ENCODE measurements around the gene B4GALT2. TPM values are rescaled to one million over a fixed set of nuclear protein-coding genes. Genes with fewer than 3 reads are reported as not detected.

B4GALT2 gene
- total RNA-seq, 4 donors from 2014 or later = 8.2 to 28.9 (median 22.2) TPM

DNA sequence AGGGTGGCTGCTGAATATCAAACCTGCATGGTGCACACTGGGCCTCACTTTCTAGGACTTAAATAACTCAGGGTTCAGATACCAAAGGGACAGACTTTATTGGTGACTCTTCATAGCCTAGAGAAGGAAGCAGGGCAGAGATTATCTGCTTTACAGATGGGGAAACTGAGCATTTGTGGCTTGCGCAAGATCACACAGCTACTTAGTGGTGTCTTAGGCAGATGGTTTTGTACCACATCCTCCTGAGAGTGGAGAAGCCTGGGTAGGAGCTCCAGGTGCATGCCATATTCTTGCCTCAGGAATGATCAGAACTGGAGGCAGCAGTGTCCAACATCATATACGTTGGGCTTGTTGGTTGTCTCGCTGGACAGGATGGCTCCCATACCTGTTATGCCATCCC, 16.0 kb upstream of the B4GALT2 start:
- DNase-seq = no peak
- Histone ChIP-seq H3K36me3 (peaks cover 0 to 48% (median 0%) of the 10 kb centered on the region in 3 donors), H3K9me3 (no peaks in the 10 kb centered on the region), H3K4me1 (no peaks in the 10 kb centered on the region), H3K27ac (no peak overlapping the region), H3K4me3 (no peak overlapping the region), H3K27me3 (no peaks in the 10 kb centered on the region)
- TF ChIP-seq, protein P1, sequence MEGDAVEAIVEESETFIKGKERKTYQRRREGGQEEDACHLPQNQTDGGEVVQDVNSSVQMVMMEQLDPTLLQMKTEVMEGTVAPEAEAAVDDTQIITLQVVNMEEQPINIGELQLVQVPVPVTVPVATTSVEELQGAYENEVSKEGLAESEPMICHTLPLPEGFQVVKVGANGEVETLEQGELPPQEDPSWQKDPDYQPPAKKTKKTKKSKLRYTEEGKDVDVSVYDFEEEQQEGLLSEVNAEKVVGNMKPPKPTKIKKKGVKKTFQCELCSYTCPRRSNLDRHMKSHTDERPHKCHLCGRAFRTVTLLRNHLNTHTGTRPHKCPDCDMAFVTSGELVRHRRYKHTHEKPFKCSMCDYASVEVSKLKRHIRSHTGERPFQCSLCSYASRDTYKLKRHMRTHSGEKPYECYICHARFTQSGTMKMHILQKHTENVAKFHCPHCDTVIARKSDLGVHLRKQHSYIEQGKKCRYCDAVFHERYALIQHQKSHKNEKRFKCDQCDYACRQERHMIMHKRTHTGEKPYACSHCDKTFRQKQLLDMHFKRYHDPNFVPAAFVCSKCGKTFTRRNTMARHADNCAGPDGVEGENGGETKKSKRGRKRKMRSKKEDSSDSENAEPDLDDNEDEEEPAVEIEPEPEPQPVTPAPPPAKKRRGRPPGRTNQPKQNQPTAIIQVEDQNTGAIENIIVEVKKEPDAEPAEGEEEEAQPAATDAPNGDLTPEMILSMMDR (IDR thresholded peaks at IDR 0.05) = no peak
- TF ChIP-seq POLR2A (IDR thresholded peaks at IDR 0.05) = no peak

DNA sequence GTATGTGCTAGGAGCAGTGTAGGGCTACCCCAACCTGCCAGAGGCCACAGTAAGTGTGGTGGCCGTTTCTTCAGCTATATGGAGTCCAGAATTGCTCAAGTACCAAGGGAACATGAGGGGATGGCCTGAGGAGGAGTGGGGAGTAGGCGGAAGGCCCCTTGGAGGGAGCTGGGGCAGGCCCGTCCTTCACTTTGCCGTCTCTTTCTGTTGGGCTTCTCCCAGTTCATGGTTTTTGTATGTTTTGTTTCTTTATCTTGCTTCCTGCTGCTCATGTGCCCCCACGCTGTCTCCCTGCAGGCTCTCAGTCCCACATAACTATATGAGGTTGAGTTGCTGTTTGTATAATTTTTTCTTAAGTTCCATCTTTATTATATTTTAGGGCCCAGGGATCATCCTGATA, 15.1 kb upstream of the B4GALT2 start:
- no peaks in the 10 kb centered on the region for H3K9me3 ChIP-seq
- H3K4me3 ChIP-seq = no peak overlapping the region
- peaks cover 0 to 39% (median 0%) of the 10 kb centered on the region in 3 donors for H3K36me3 ChIP-seq
- H3K27me3 ChIP-seq = no peaks in the 10 kb centered on the region
- DNase-seq = no peak
- no peaks in the 10 kb centered on the region for H3K4me1 ChIP-seq
- no peak overlapping the region for H3K27ac ChIP-seq
- TF ChIP-seq, protein P1 (IDR thresholded peaks at IDR 0.05) = no peak
- no peak for TF ChIP-seq POLR2A (IDR thresholded peaks at IDR 0.05)

DNA sequence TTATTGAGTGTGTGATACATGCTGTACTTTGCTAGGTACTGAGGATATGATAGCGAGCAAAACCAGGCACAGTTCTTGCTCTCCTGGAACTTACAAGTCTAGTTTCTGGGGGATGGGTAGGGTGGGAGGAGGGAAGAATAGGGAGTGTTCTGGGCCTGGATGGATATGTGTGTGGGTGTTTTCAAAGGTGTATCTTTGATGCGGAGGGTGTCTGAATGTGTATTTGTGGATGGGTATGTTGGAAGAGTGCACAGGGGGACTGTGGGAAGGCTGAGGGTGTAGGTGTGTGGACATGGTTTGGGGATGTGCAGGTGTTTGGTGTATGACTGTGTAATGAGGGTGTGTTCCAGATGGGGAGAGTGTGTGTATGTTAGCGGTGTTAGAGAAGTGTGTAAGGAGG, 13.7 kb upstream of the B4GALT2 start:
- no peak overlapping the region for H3K27ac ChIP-seq
- H3K36me3 ChIP-seq = peaks cover 0 to 33% (median 0%) of the 10 kb centered on the region in 3 donors
- H3K4me1 ChIP-seq = peaks cover 0 to 5% (median under 1%) of the 10 kb centered on the region in 4 donors
- no peaks in the 10 kb centered on the region for H3K27me3 ChIP-seq
- H3K9me3 ChIP-seq = no peaks in the 10 kb centered on the region
- no peak for DNase-seq
- TF ChIP-seq, protein P1 (IDR thresholded peaks at IDR 0.05) = no peak
- no peak for TF ChIP-seq POLR2A (IDR thresholded peaks at IDR 0.05)
- H3K4me3 ChIP-seq = no peak overlapping the region

DNA sequence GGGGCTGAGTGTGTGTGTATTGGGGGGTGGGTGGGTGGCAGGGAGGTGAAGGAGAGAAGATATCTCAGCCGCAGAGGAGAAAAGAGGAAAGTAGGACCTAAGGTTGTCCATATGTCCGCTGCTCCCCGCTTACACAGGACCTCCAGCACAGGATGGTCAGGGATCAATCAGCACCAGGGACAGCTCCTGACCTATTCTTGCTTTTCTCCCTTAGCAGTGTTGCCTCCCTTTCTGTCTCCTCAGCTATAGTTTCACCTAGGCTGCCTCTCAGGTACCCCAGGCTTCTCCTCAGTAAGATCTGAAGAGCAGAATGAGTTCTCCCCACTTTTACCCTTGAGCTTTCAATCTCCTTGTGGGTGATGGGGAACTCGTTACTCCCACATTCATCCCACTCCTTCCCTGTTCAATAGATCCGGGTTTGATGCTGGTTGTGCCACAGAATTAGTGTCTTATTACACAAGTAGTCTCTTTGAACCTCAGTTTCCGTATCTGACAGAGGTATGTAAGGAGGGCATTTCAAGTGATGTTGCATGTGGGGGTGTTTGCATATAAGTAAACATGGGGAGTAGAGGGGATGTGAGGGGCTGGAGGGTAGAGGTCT, 10.6 kb upstream of the B4GALT2 start:
- Histone ChIP-seq H3K27ac (no peak overlapping the region), H3K4me3 (no peak overlapping the region), H3K9me3 (no peaks in the 10 kb centered on the region), H3K36me3 (peaks cover 0 to 4% (median 0%) of the 10 kb centered on the region in 3 donors), H3K4me1 (peaks cover 0 to 11% (median 5%) of the 10 kb centered on the region in 4 donors), H3K27me3 (no peaks in the 10 kb centered on the region)
- TF ChIP-seq POLR2A (IDR thresholded peaks at IDR 0.05) = no peak
- TF ChIP-seq, protein P1 (IDR thresholded peaks at IDR 0.05) = no peak
- DNase-seq = no peak

DNA sequence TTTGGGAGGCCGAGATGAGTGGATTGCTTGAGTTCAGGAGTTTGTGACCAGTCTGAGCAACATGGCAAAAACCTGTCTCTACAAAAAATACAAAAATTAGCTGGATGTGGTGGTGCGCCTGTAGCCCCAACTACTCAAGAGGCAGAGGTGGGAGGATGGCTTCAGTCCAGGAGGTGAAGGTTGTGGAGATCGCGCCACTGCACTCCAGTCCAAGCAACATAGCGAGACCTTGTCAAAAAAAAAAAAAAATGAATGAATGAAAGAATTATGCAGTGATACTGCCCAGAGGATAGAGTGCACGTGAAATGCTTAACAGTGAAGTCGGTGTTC, 9.6 kb upstream of the B4GALT2 start:
- Histone ChIP-seq H3K36me3 (peaks cover 0 to 4% (median 0%) of the 10 kb centered on the region in 3 donors), H3K9me3 (no peaks in the 10 kb centered on the region), H3K27me3 (no peaks in the 10 kb centered on the region), H3K4me1 (peaks cover 0 to 11% (median 5%) of the 10 kb centered on the region in 4 donors), H3K27ac (peak overlapping the region in 1 of 4 donors; percentile 58), H3K4me3 (peak overlapping the region in 2 of 4 donors; percentile 74 to 90)
- DNase-seq = no peak
- TF ChIP-seq POLR2A (IDR thresholded peaks at IDR 0.05) = no peak
- TF ChIP-seq, protein P1 (IDR thresholded peaks at IDR 0.05) = no peak

All from Peyer's patch (tissue), 4 donors.